Stimulated activated naive CD8-positive, alpha-beta T cell treated with anti-CD3 and anti-CD28 coated beads, Interleukin-15, Interleukin-2, amounts not matched to agents 100 U/mL and 50 U/mL, for 24 hours (primary cell): ENCODE results near the gene TTC31.
A peak's percentile ranks its signal among the peaks of the same experiment; 100 is the strongest.
"Not testable (repeated sequence)": the region's sequence is repeated elsewhere in the genome, so short reads cannot be mapped to it uniquely, and the experiment has no call there.

Source experiments
- ATAC-seq: fragments of 150-1000 bp; cut with Tn5 transposase; one replicate; pipeline ENCODE4 v1.10.0; 2021
- DNase-seq: peaks from one replicate; pipeline ENCODE4 v3.0.0; 2021

The TTC31 gene

DNA sequence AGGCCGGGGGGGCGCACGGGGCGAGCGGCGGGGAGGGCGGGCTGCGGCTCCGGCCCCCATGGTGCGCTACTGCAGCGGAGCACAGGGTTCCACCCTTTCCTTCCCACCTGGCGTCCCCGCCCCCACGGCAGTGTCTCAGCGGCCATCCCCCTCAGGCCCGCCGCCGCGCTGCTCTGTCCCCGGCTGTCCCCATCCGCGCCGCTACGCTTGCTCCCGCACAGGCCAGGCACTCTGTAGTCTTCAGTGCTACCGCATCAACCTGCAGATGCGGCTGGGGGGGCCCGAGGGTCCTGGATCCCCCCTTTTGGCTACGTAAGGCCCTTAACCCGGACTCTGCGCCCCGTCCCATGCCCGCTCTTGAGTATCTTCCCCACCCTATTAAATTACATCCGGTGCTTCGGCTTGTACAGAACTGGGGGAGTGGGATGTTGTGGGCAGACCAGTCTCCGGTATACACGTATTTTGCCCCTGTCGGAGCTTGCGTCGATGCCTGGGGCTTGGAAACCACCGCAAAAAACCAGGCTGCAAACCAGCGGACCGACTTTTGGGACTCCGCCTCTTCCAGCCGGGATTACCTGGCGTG lies 25.2 kb upstream of the TTC31 start:
- peak; percentile 90 for DNase-seq

GRCh38 chr2:74458132-74458937 lies 24.5 kb upstream of the TTC31 start, which contains the start of gene WBP1:
TSS of gene WBP1 (plus strand) at chr2:74458438. CDS start at chr2:74458603, 165 bp downstream.
- DNase-seq (peak; percentile 96), ATAC-seq (peak; percentile 91)

More for the DNA sequence above, 25.2 kb upstream of the TTC31 start:
- ATAC-seq, result peak; percentile 41

DNA sequence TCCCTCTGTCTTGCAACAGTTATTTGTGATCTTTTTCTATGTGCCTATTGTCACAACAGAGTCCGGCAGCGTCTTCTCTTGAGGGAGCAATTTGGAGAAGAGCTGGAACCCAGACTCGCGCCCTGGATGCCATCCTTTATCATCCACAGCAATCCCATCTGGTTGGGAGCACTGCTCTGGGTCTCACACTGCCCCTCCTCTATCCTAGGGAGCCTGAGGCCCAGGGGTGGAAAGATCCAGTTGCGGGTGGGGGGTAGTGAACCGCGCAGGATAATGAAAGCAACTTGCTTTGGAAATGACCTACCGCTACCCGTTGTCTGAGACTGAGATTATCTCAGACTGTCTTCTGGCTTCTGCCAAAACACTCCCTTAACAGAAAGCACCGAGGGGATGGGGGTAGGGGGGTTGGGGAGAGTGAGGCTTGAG lies 23.9 kb upstream of the TTC31 start:
- ATAC-seq (no peak), DNase-seq (no peak)

DNA sequence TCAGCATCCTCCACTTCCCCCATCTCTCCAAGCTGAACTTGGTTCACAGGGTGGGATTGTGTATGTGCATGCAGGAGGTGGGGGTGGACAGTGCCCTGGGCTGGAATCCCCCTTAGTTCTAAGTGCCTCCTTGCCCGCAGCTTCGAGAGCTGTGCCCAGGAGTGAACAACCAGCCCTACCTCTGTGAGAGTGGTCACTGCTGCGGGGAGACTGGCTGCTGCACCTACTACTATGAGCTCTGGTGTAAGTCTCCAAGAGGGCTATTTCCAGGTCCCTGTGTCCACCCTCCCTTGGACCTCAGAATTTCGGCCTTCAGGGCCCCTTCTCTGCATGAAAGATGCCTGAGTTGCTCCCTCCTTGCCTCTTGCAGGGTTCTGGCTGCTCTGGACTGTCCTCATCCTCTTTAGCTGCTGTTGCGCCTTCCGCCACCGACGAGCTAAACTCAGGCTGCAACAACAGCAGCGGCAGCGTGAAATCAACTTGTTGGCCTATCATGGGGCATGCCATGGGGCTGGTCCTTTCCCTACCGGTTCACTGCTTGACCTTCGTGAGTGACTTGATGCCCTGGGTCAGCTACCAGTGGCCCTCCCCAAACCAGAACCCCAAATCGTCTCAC lies 23.3 kb upstream of the TTC31 start:
- not testable (repeated sequence) for ATAC-seq, DNase-seq

- not testable (repeated sequence) for DNase-seq, ATAC-seq
Measured at GRCh38 chr2:74460187-74460586, 22.7 kb upstream of the TTC31 start.

GRCh38 chr2:74461187-74462053 lies 21.5 kb upstream of the TTC31 start:
- no peak for ATAC-seq
- no peak for DNase-seq

DNA sequence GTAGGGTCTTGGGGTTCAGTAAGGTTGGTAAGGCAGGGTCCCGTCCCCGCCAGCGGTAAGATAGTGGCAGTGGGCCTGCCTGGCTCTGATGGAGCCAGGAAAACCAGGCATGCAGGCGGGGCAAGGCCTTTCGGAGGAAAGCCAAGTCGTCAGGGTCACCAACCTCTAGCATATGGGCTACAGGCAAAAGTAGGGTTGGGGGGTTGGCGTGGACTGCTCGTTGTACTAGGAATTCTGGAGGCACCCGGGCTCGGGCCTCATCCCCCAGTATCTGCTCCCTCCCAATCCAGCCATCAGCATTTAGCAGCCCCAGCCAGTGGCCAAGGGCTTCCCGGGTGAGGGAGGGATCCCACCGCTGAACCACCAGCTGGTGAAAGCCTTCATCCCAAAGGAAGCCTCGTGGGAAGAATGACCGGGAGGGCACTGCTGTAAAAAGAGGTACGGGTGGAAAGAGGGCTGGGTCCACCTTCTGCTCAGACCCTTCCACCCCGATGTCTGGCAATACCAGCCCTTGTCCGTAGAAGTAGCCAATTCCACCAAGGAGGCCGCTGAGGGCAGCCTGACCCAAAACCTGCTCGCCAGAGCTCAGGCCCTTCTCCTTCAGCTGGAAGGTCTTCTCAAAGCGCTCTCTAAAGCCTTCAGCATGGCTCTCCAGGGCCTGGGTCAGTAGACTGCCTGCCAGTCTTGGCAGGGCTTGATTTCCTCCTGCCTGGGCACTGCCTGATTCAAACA lies 20.7 kb upstream of the TTC31 start:
- DNase-seq (no peak), ATAC-seq (no peak)

DNA sequence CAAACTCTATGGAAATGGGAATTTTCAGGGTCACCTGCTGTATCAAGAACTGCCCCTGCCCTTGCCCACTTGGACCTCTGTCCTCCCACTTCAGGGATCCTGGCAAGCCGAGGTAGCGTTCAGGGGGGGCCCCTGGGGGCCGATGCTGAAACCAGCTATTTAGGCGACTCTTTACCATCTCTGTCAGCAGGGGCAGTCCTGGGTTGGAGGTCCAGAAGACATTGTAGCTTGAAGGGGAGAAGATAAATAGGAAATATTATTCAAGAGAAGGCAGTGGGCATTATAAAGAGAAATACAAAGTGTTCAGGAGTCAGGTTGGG lies 20.1 kb upstream of the TTC31 start:
- ATAC-seq (no peak), DNase-seq (no peak)

DNA sequence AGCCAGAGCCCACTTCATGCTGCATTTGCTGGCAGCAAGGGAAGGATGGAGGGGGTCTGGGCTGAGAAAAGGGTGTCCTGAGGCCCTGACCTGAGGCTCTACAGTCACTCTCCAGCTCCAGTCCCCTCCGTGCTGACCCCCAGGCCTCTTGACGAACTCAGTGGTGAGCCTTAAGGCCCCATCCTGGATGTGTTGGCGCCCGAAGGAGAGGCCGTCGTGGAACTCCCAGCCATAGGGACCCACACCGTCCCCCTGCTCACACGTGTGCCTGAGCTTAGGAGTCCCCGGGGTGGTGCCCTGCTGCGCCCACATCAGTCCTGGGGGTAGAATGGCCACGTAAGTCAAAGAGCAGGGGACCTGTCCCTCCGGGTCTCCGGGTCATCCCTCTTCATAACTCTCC lies 18.5 kb upstream of the TTC31 start:
- DNase-seq (no peak), ATAC-seq (no peak)

DNA sequence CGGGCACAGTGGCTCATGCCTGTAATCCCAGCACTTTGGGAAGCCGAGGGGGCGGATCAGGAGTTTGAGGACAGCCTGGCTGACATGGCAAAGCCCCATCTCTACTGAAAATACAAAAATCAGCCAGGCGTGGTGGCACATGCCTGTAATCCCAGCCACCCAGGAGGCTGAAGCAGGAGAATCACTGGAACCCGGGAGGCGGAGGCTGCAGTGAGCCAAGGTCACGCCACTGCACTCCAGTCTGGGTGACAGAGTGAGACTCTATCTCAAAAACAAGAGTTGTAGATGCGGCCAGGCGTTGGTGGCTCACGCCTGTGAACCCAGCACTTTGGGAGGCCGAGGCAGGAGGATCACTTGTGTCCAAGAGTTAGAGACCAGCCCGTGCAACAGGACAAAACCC lies 12.1 kb upstream of the TTC31 start:
- DNase-seq, ATAC-seq: not testable (repeated sequence)

GRCh38 chr2:74471332-74472065 lies 11.4 kb upstream of the TTC31 start:
- DNase-seq, result no peak
- ATAC-seq, result no peak

GRCh38 chr2:74472086-74472944 lies 10.6 kb upstream of the TTC31 start, which contains the start of gene MRPL53:
TSS of gene MRPL53 (minus strand) at chr2:74472680. CDS start at chr2:74472660, 20 bp downstream.
- ATAC-seq (peak; percentile 95), DNase-seq (peak; percentile 96)

DNA sequence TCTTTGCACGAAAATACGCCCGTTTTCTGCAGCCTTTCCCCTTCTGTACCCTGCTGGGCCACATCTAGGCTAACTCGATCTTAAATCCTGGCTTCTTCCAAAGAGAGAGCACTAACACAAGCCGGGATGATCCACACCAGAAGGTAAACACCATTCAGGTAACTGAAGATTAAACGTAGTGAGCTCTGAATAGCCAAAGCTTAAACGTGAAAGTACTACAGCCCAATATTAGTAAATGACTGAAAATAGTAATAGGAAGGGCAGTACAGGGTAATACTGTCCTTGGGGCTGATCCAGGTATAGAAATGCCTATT lies 10.0 kb upstream of the TTC31 start:
- DNase-seq, result no peak
- ATAC-seq, result no peak

DNA sequence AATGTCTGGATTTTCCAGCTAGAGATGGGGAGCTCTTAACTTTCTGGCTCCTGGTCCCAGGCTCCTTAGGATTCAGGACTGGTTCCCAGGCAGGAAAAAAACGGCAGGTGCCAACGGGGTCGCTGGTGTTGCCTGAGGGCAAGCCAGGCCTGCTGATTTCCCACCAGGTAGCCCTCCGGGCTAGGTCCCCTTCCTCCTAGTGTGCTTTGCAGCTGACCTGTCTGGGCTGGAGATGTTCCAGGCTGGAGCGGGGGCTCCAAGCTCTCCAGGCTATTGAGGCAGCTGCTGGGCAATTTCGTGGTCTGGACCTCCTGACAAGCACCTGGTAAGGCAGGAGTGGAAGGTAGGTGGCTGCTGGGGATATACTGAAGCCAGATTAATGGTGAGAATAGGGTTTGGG lies 8.4 kb upstream of the TTC31 start:
- ATAC-seq, result no peak

GRCh38 chr2:74474899-74475298 lies 8.0 kb upstream of the TTC31 start:
- no peak for DNase-seq
- no peak for ATAC-seq

More for the DNA sequence above, 8.4 kb upstream of the TTC31 start:
- DNase-seq, result no peak

- no peak for ATAC-seq
- DNase-seq, result no peak
Measured at GRCh38 chr2:74481431-74481830, 1.4 kb upstream of the TTC31 start.

DNA sequence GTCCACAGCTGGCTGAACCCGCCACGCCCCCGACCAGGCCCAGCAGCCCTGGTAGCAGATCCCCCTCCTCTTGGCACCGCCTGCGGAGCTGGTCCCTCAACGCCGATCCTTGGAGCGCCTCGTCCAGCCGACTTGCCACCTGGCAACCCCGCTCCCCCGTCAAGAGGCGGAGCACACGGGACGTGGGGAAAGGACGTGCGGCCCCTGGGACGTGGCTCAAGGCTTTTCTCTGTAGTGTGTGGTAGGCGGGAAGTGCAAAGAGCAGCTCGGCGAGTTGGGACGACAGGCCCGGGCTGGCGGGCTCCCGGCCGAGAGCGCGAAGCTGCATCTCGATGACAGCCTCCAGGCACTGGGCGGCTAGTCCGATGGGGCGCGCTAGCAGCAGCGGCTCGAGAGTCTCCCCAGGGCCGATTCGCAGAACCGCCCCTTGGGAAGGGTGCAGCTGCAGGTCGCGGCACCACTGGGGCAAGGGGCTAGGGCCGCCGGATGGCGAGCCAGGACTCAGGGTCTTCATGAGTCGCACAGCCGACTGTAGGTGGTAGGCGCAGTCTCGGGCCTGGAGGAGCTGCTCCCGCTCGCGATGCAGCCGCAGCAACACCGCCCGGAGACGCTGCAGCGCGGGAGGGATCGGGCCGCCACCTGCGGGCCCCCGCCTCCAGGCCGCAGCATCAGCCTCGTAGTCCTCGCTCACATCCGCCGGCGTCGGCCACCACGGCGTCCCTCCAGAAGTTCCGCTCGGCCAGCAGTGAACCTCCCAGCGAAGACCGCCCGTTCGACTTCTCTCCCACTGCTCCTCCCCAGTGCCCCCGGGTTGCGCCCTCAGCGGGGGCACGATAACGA lies 700 bp upstream of the TTC31 start:
- DNase-seq (peak; percentile 68), ATAC-seq (peak; percentile 44)

GRCh38 chr2:74483675-74484164 lies 839 bp downstream of the TTC31 start:
- not testable (repeated sequence) for DNase-seq, ATAC-seq

GRCh38 chr2:74486141-74486540 lies 3.3 kb downstream of the TTC31 start:
- ATAC-seq (no peak), DNase-seq (no peak)
